Hematopoietic multipotent progenitor cell treated with erythropoietin and hydrocortisone succinate and interleukin-3 and kit ligand, for 6 days (in vitro differentiated cells): ENCODE data around the gene MTOR.
A peak's percentile ranks its signal among the peaks of the same experiment; 100 is the strongest.
"Not testable (repeated sequence)": the region's sequence is repeated elsewhere in the genome, so short reads cannot be mapped to it uniquely, and the experiment has no call there.

Source experiments
- DNase-seq: peaks from one replicate; pipeline ENCODE4 v3.0.0-alpha.2; 2015

The MTOR gene

GRCh38 chr1:11178021-11179015, 84.0 kb downstream of the MTOR start:
- DNase-seq: no peak

- DNase-seq: no peak
Measured at GRCh38 chr1:11176081-11176706, 86.2 kb downstream of the MTOR start.

- no peak for DNase-seq
Measured at GRCh38 chr1:11175461-11175860, 86.9 kb downstream of the MTOR start.

GRCh38 chr1:11174261-11174942, 87.9 kb downstream of the MTOR start:
- DNase-seq: no peak

GRCh38 chr1:11170102-11170501, 92.2 kb downstream of the MTOR start:
- no peak for DNase-seq

- DNase-seq: no peak
Measured at GRCh38 chr1:11169202-11169601, 93.1 kb downstream of the MTOR start.

DNA sequence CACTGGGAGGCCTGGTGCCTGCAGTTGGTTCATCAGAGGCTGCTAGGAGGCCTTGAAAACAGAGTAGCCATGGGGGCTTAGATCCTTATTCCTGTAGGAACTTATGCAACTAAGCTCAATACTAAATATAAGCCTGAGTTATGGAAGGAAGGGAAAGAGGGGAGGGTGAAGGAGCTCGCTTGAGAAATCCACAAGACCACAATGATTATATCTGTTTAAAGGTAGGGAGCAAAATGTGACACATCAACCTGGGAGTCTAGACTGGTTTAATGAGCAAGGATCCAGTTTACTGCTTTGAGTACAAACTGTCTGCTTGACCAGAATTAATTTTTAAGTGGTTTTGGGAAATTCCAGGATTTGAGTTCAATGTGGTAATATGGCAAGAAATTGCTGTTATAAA, 93.6 kb downstream of the MTOR start:
- no peak for DNase-seq

- DNase-seq: not testable (repeated sequence)
Measured at GRCh38 chr1:11166744-11167143, 95.6 kb downstream of the MTOR start.

GRCh38 chr1:11162752-11163151, 99.6 kb downstream of the MTOR start:
- DNase-seq: not testable (repeated sequence)

DNA sequence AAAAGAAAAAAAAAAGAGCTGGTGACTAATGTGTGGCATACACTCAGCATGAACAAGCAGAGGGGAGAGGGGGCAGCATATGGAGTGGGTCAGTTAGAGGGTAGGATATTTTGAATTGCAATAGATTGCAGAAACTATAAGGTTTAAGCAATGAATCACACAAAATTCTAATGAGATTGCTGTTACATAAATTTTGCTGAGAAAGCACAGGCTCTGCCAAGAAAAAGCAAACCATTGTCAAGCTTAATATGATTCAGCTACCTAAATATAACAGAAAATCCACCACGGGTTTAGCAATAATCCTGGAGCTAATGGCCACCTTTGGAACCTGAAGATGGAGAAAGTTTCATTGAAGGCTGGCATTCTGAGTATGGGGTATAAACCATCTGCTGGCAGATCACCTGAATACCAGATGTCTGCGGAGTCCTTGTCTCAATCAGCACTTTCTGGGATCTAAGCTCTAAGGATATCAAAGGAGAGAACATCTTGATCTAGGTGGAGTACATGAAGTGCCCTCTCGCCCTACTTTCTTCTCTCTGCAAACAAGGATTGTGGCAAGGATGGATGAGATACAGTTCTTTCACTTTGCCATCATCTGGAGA, 103.5 kb downstream of the MTOR start:
- no peak for DNase-seq

GRCh38 chr1:11158291-11158690, 104.1 kb downstream of the MTOR start:
- no peak for DNase-seq

DNA sequence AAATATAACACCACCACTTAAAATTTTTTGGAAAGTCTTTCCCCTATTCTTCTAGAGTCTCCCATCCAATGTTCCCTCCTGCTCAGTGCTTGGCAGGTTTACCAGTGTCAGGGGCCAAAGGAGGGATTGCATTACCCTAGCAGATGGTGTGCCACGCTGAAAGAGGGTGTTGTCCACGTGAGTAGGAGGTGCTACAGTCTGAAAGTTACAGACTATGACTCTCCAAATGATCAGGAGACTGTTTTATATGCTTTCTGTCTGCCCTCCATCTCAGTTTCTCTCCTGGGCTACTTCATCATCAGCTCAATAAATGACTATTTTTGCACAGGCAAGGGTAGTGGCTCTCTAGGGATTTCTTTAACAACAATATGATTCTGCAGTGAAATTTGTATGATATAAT, 104.5 kb downstream of the MTOR start:
- no peak for DNase-seq

GRCh38 chr1:11157394-11157793, 105.0 kb downstream of the MTOR start:
- DNase-seq: no peak

- no peak for DNase-seq
Measured at GRCh38 chr1:11156963-11157362, 105.4 kb downstream of the MTOR start.

DNA sequence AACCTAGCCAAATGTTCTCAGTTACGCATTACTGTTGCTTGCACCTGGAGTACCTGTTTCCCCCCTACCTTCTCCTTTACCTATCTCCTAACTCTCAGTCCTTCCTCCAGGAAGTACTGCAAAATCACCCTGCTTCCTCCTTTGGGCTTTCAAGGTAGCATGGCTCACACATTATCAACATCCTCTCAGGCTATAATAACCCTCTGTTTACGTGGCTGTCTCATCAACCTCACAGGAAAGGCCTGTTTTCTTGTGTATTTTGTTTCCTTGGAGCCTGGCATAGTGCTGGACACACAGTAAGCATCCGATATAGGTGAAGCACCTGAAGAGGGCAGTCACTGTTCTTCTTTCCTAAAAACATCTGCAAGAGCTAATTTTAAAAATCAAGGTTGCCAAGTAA, 105.9 kb downstream of the MTOR start:
- no peak for DNase-seq

- no peak for DNase-seq
Measured at GRCh38 chr1:11153184-11153583, 109.2 kb downstream of the MTOR start.

DNA sequence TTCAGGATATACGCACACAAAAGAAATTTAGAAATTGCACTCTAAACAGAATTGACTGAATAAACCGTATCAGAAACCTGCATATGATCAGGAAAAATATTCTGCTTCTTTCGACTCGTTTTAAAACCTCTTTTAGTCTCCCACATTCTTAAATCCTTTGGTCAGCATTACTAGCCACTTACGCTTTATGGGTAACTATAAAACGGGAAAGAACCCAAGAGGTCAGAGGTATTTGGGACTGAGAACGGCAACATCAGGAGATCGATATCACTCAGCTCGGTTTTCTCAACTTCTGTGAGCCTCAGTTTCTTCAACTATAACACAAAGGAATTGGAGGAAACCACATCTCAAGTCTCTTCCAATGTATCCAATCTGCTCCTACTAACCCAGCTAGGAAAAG, 109.6 kb downstream of the MTOR start:
- no peak for DNase-seq

DNA sequence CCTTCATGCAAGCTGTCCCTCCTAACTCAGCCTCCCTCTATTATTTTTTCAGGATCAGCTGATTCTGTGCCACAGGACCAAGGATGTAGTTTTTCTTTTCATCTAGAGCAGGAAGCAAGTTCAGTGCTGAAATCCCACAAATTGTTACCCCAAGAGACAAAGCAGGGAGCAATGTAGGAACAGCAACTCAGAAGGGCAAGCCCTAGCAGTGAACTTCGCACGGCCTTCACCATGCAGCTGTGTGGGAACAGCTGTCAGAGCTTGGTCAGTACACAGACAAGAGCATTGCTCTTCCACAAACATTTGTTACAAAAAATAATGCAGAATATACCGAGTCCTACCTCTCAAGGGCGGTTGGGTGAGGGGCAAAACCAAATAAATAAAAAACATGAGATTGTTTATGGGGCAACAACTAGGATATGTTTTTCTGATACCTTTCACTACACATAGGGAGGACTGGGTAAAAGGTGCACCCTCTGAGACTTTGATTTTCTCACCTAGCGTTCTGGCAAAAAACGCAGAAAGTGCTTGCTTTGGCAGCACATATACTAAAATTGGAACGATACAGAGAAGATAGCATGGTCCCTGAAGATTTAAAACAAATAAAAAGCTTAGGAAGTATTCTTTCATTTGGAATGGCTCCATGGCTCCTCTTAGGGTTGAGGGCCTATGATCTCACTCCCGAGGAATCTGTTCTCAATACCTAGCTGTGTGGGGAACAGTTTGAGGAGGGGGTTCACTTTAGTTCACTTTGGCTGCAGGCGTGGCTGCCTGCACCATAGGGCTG, 110.3 kb downstream of the MTOR start:
- no peak for DNase-seq

DNA sequence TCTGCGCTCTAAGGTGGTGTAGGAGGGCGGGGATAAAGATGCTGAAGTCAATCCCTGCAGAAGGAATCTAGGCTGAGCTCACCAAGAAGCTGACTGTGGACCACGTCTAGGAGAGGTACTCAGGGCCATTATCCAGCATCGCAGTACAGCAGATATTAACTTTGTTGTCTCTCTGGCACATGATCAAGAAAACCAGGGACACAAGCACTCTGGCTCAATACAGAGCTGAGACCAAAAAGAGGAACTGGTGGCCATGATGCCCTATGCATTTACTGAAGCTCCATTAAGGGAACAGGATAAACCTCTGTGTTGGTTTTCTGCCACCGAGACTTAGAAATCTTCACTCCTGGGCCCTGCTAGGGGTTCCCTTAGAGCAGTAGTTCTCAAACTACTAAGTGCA, 111.2 kb downstream of the MTOR start:
- peak; percentile 11 for DNase-seq

GRCh38 chr1:11150326-11150725, 112.0 kb downstream of the MTOR start:
- no peak for DNase-seq

DNA sequence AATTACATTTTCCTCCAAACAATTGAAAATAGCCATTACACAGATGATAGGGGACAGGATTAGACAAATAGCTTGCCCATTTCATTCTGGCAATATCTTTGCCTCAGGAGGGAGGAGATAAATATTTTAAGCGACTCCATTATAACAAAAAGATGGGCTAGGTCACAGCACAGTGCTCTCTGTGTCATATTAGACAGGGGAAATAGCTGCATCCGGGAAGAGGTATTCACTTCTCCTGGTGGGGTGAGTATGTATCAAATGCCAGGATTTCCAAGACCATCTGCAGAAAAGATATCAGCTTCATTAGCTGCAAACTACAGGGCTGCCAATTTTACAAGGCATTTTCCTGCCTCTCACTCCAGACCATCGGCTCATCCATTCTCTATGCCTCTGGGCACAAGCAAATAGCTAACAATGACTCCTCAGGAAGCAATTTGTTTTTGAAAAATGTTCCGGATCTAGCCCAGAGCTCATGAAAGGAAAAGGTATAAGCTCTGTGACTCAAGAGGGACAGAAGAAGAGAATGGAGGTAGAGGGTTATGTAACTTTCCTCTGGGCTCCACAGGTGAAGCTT, 115.1 kb downstream of the MTOR start:
- DNase-seq: no peak

- no peak for DNase-seq
Measured at GRCh38 chr1:11145741-11146140, 116.6 kb downstream of the MTOR start.
